Measurements from ENCODE around the gene HDAC1. TPM values are rescaled to one million over a fixed set of nuclear protein-coding genes. Genes with fewer than 3 reads are reported as not detected.

HDAC1 gene
- total and polyA plus RNA-seq, 2 of the 13 experiments (the other 11 are each of a cell fraction or from before 2014, with no cell fraction given) = 93.5 to 189 TPM

- TF ChIP-seq, protein P1, sequence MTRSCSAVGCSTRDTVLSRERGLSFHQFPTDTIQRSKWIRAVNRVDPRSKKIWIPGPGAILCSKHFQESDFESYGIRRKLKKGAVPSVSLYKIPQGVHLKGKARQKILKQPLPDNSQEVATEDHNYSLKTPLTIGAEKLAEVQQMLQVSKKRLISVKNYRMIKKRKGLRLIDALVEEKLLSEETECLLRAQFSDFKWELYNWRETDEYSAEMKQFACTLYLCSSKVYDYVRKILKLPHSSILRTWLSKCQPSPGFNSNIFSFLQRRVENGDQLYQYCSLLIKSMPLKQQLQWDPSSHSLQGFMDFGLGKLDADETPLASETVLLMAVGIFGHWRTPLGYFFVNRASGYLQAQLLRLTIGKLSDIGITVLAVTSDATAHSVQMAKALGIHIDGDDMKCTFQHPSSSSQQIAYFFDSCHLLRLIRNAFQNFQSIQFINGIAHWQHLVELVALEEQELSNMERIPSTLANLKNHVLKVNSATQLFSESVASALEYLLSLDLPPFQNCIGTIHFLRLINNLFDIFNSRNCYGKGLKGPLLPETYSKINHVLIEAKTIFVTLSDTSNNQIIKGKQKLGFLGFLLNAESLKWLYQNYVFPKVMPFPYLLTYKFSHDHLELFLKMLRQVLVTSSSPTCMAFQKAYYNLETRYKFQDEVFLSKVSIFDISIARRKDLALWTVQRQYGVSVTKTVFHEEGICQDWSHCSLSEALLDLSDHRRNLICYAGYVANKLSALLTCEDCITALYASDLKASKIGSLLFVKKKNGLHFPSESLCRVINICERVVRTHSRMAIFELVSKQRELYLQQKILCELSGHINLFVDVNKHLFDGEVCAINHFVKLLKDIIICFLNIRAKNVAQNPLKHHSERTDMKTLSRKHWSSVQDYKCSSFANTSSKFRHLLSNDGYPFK (CRISPR knock-in tag; IDR thresholded peaks at IDR 0.05; ENCODE audit: borderline replicate concordance) = no peak
- TF ChIP-seq PAF1 (CRISPR knock-in tag; IDR thresholded peaks at IDR 0.05) = no peak
- TF ChIP-seq TEF (CRISPR knock-in tag; IDR thresholded peaks at IDR 0.05) = no peak
- TF ChIP-seq, protein P2, sequence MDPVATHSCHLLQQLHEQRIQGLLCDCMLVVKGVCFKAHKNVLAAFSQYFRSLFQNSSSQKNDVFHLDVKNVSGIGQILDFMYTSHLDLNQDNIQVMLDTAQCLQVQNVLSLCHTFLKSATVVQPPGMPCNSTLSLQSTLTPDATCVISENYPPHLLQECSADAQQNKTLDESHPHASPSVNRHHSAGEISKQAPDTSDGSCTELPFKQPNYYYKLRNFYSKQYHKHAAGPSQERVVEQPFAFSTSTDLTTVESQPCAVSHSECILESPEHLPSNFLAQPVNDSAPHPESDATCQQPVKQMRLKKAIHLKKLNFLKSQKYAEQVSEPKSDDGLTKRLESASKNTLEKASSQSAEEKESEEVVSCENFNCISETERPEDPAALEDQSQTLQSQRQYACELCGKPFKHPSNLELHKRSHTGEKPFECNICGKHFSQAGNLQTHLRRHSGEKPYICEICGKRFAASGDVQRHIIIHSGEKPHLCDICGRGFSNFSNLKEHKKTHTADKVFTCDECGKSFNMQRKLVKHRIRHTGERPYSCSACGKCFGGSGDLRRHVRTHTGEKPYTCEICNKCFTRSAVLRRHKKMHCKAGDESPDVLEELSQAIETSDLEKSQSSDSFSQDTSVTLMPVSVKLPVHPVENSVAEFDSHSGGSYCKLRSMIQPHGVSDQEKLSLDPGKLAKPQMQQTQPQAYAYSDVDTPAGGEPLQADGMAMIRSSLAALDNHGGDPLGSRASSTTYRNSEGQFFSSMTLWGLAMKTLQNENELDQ (CRISPR knock-in tag; IDR thresholded peaks at IDR 0.05; ENCODE audit: borderline replicate concordance) = no peak
- TF ChIP-seq HNF4G (IDR thresholded peaks at IDR 0.05; ENCODE audit: borderline replicate concordance, low read depth, low read length) = no peak
- TF ChIP-seq HNF4G (CRISPR knock-in tag; IDR thresholded peaks at IDR 0.05; ENCODE audit: borderline replicate concordance, low read depth) = peak; percentile 60; the same call in 1 of the 2 replicates
- TF ChIP-seq MTA3 (CRISPR knock-in tag; IDR thresholded peaks at IDR 0.05) = no peak
- TF ChIP-seq ZFP90 (CRISPR knock-in tag; IDR thresholded peaks at IDR 0.05; ENCODE audit: borderline replicate concordance) = 0 out of 2 replicates have a peak, but pooled peaks have one; percentile 65
- TF ChIP-seq, protein P3, sequence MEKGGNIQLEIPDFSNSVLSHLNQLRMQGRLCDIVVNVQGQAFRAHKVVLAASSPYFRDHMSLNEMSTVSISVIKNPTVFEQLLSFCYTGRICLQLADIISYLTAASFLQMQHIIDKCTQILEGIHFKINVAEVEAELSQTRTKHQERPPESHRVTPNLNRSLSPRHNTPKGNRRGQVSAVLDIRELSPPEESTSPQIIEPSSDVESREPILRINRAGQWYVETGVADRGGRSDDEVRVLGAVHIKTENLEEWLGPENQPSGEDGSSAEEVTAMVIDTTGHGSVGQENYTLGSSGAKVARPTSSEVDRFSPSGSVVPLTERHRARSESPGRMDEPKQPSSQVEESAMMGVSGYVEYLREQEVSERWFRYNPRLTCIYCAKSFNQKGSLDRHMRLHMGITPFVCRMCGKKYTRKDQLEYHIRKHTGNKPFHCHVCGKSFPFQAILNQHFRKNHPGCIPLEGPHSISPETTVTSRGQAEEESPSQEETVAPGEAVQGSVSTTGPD (CRISPR knock-in tag; IDR thresholded peaks at IDR 0.05) = no peak
- no peak for TF ChIP-seq KDM4B (CRISPR knock-in tag; IDR thresholded peaks at IDR 0.05)
- no peak for TF ChIP-seq ATM (IDR thresholded peaks at IDR 0.05; ENCODE audit: borderline replicate concordance)
- TF ChIP-seq ZNF687 (CRISPR knock-in tag; IDR thresholded peaks at IDR 0.05) = peak; percentile 78
- no peak for TF ChIP-seq THYN1 (CRISPR knock-in tag; IDR thresholded peaks at IDR 0.05; ENCODE audit: borderline replicate concordance, low read depth)
- no peak for TF ChIP-seq PHF20 (CRISPR knock-in tag; IDR thresholded peaks at IDR 0.05)
- no peak for TF ChIP-seq NR0B2 (CRISPR knock-in tag; IDR thresholded peaks at IDR 0.05)
- TF ChIP-seq NFE2L1 (CRISPR knock-in tag; IDR thresholded peaks at IDR 0.05; ENCODE audit: borderline replicate concordance) = no peak
These were observed 44.1 kb downstream of the HDAC1 start, which contains the start of gene MARCKSL1 (continued) for GRCh38 chr1:32335790-32336590.

Measured in HepG2 (cell line).